HG03571 (cell line): ENCODE data around the gene ARHGEF1.
A peak's percentile ranks its signal among the peaks of the same experiment; 100 is the strongest.

Source experiments
- ATAC-seq: cut with Tn5 transposase; IDR thresholded peaks from one replicate; pipeline ENCODE4 v1.9.1; 2021; ENCODE audit not compliant: unreplicated experiment

The ARHGEF1 gene, protein sequence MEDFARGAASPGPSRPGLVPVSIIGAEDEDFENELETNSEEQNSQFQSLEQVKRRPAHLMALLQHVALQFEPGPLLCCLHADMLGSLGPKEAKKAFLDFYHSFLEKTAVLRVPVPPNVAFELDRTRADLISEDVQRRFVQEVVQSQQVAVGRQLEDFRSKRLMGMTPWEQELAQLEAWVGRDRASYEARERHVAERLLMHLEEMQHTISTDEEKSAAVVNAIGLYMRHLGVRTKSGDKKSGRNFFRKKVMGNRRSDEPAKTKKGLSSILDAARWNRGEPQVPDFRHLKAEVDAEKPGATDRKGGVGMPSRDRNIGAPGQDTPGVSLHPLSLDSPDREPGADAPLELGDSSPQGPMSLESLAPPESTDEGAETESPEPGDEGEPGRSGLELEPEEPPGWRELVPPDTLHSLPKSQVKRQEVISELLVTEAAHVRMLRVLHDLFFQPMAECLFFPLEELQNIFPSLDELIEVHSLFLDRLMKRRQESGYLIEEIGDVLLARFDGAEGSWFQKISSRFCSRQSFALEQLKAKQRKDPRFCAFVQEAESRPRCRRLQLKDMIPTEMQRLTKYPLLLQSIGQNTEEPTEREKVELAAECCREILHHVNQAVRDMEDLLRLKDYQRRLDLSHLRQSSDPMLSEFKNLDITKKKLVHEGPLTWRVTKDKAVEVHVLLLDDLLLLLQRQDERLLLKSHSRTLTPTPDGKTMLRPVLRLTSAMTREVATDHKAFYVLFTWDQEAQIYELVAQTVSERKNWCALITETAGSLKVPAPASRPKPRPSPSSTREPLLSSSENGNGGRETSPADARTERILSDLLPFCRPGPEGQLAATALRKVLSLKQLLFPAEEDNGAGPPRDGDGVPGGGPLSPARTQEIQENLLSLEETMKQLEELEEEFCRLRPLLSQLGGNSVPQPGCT

DNA sequence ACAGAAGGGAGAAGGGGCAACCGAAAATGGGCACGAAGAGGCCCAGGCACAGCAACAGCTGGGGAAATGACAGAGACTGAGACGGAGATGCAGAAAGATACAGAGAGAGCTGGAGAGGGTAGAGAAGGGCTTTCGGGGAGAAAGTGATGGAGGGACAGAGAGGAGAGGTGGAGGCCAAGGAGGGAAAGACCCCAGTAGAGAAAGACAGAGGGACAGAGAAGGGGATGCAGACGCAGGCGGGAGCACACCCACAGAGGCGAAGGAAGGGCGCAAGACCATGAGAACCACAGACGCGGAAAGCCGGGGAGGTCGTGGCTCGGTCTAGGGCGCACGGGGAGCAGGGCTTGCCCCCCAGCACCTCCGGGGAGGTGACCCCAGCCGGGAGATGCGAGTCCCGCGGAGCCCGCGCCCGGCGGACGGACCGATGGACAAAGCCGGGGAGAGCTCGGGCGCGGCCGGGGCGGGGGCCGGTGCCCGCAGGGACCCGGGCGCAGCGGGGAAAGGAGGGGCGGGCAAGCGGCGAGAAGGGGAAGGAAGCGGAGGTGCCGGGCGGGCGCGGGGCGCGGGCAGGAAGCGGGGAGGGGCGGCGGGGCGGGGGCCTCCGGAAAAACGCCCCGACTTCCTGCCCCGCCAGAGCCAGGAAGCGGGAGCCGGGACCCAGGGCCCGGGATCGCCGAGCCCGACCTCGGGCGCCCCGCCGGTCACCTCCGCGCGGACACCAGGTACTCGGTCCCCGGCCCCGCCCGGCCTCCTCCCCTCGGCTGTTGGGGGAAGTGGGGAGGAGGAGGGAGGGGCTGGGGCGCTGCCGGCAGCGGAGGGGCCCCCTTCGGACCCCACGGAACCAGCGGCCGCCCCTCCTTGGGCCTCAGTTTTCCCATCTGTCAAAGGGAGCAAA, at the start of gene ARHGEF1:
Gene ARHGEF1 (plus strand): TSS at position 617 of the 895 bp plus-strand sequence. CDS start 4,899 bp downstream, outside the sequence.
- no peak for ATAC-seq

DNA sequence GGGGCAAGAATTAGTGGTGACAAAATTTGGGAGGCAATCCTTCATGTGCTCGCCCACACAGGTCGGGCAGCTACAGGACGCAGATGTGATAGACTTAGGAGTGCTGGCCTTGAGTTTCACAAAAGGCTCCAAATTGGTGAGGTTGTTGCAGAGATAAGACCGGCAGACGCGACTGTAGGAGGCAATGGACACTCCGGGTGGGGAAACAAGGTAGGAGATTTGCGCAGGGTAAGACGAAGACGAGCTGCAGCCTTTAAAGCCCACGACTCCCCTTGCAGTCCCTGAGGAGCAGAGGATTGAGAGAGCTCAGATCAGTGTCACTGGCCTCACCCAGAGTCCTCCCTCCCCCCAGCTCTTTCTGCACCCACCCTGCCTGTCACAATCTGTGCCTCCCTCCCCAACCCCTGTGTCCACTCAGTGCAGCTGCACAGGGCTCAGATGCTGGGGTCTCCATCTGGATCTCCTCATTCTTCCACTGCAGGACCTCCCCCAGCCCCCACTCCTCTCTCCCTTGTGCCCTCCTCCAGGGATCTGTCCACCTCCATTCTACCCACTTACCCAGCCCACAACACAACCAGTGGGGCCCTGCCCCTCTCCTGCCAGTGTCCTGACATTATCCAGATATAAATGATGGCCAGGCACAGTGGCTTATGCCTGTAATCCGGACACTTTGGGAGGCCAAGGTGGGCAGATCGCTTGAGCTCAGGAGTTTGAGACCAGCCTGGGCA, 44.8 kb upstream of the ARHGEF1 start:
- ATAC-seq: no peak

DNA sequence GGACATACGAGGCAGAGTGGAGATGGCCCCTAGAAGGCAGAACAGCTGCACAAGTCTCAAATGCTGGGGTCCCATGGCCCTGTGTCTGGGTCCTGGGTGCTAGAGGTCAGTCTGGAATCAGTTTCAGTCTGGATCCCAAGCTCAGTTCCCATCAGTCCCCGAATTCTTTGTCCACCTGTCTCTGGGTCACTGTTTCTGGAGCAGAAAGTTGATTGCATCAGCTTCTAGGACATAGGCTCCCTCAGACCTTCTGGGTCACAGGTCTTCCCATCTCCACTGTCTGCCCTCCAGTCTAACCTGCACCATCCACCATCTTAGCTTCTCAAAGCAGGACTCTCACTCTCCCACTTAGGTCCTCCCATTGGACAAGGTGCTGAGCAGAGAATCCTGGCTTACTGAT, 43.8 kb upstream of the ARHGEF1 start:
- no peak for ATAC-seq

DNA sequence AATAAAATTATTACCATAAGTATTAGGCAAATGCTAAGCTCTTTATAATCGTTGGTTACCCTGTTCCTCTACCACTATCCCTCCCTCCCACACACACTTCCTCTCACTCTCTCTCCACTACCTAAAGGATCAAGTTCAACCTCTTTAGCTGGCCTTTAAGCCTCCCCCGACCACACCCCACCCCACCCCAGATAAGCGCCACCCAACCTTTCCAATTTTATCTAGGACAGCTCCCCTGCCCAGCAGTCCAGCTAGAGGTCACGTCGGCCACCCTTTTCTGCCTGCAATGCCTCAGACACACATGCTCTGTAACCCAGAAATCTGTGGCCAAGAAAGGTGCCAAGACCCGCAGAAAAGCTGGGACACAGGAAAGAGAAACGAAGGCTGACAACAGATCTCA, 39.6 kb upstream of the ARHGEF1 start:
- no peak for ATAC-seq

DNA sequence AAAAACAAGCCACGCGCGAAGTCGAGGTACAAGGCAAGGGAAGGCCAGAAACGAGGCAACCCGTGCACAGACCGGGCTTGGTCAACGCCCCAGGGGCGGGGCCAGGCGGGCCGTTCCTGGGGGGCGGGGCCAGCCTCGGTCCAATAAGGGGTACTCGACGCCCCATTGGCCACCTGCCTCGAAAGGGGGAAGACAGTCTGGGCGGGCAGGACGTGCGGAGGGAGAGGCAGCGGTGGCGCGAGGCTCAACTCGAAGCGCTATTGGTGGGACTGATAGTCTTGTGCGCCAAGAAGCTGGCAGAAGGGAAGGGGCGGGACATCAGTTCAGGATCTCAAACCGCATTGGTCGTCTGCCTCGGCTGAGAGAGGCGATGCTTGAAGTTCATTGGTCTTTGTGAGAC, 38.4 kb upstream of the ARHGEF1 start, which contains the start of gene LYPD4:
Gene LYPD4 (minus strand): TSS at position 83 of the 400 bp plus-strand sequence. CDS start 5,398 bp downstream, outside the sequence.
- no peak for ATAC-seq

DNA sequence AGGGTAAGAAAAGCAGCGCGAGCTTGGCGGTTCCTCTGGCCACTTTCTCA, 38.2 kb upstream of the ARHGEF1 start, which contains the start of gene DMRTC2:
Gene DMRTC2 (plus strand): TSS at position 42 of the 50 bp plus-strand sequence. CDS start 2,387 bp downstream, outside the sequence.
- ATAC-seq: no peak

DNA sequence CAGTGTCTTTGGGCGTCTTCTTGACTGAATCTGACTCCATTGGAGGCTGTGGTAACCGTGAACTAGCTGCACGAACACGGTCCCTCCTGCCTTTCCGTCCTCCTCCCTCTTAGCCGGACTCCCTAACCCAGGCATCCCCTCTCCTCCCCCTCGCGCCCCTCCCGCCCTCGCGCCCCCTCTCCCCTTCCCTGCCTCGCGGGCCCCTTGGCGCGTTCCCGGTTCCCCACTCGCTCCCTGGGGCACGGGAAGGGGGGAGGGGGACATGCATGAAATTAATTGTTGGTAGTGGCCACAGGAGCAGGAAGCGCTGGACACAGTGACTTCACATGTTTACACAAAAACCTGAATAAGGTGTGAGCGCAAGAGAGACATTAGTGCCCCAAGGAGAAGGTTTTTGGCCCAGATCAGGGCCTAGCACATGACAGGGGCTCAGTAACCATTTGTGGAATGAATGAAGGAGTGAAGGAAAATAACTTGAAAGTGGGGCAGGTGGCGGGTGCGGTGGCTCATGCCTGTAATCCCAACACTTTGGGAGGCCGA, 37.9 kb upstream of the ARHGEF1 start:
- ATAC-seq: no peak

DNA sequence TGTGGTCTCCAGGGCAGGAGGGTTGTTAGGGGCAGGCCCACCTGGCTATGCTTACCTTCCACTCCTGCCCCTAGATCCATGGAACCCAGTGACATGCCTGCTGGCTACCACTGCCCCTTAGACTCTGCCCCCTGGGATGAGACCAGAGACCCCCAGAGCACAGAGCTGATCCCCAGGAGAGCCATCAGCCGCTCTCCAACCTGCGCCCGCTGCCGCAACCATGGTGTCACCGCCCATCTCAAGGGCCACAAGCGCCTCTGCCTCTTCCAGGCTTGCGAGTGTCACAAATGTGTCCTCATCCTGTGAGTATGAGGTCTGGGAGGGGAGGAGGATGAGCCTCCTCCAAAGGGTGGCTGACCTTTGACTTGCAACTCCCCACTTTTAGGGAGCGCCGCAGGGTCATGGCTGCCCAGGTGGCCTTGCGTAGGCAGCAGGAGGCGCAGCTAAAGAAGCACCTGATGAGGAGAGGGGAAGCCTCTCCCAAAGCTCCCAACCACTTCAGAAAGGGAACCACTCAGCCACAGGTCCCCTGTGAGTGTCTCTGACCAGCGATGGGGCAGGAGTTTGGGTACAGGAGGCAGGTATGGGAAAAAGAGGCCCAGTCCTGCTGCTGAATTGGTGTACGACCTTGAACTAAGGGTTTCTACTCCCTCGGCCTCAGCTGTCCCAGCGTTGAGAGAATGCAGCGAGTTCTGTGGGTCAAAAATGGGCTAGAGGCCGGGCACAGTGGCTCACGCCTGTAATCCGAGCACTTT, 35.5 kb upstream of the ARHGEF1 start:
- no peak for ATAC-seq

DNA sequence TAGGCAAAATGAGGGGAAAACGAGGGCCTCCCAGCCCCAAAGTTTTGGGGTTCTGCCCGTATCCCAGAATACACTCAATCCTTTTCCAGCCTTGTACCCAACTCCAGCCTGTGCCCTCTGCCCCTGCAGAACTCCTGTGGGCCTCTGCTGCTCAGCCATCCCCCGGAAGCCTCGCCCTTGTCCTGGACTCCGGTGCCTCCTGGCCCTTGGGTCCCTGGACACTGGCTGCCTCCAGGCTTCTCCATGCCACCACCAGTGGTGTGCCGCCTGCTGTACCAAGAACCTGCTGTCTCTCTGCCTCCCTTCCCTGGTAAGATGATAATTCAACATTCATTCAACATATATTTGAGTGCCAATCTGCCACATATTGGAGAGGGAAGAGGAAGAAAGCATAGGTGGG, 34.3 kb upstream of the ARHGEF1 start:
- ATAC-seq: no peak

DNA sequence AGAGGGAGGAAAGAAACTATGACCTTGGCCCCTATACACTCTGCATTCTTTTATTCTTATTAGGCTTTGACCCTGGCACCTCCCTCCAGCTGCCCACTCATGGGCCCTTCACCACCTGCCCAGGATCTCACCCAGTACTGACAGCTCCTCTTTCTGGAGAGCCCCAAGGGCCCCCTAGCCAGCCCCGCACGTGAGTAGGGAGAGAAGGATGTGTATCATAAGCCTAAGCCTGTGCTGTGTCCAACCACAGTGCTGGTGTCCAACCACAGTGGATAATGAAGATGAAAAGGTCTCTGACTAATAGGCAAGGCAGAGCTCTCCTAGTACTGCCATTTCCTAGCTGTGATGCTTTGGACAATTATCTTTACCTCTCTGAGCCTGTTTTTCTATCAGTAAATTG, 33.9 kb upstream of the ARHGEF1 start:
- no peak for ATAC-seq

DNA sequence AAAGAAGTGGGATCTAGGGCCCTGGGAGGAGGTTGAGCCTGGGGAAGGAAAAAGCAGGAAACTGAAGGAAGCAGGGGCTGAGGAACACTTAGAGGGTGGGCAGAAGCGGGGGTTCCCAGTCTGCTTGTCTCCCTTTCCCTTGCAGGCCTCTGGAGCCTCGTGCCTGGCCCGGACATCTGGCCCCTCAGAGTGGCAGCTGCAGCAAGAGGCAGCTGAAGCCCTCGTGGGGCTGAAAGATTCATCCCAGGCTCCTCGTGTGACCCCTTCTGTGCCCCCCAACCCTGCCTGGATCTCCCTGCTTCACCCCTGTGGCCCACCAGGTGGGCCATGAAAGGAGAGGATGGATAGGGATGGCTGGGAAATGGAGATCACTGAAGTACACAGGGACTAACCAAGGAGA, 32.6 kb upstream of the ARHGEF1 start:
- no peak for ATAC-seq

DNA sequence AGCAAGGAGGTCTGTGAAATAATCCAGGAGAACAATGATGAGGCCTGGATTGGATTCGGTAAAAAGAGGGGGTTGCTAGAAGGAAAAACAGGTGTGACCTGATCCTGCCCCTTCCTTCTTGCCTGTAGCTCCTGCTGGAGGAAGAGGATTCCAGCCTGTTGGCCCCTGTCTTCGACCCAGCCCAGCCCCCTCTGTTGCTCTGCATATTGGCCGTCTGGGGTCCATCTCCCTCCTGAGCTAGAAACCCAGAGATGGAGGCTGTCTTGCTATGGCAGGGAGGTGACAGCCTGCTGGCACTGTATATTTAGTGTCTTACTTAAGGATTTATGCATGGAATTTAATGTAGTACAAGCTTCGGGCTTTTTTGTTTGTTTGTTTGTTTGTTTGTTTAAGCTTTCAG, 31.5 kb upstream of the ARHGEF1 start:
- no peak for ATAC-seq

DNA sequence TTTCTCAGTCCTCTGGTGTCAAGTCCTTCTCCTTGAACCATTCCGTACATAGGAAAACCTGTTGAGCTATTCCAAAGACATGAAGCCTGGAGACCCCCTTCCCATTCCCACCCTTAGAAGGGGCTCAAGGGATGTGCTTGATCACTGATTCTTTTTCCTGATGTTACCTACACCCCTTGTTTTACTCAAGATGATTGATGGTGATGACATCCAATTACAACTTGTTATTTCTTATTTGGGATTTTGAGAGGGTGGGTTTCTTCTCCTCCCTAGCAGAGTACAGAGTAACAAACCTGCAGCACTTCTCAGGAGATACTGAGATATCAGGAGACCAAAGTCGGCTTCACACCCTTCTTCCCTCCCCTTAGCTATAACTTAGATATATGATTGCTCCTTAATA, 29.6 kb upstream of the ARHGEF1 start:
- ATAC-seq: no peak

DNA sequence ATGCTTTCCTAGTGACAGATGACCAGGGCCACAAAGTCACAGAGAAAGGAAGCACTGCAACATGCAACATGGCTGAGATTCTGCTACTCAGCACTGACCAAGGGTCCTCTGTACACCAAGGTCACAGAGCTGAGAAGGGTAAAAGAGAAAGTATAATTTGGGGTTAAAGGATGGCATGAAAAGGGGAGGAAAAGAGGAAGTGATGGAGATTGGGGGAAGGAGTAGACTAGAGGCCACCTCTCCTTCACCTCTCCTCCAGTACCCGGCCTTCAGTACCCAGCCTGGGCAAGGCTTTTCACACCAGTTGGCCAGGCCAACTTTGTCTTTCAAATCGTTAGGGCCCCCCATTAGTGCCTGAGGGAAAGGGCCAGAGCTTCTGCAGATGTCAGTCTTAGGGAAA, 29.2 kb upstream of the ARHGEF1 start:
- no peak for ATAC-seq

DNA sequence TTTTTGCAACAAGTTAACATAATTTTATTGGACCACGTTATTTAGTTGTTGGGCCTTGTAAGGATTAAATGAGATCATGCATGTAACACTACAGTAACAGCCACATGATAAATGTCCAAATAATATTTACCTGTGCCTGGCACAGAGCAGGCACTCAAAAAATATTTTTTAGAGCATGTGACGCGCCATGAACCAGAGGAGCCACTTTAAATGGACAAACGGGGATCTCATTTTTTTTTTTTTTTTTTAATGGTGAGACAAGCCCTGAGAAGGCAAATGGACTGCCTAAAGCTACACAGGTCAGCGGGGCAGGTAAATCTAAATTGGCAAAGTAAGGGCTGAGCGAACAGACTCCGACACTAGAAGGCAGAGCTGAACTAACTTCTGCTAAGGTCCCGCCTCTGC, 23.8 kb upstream of the ARHGEF1 start:
- no peak for ATAC-seq

DNA sequence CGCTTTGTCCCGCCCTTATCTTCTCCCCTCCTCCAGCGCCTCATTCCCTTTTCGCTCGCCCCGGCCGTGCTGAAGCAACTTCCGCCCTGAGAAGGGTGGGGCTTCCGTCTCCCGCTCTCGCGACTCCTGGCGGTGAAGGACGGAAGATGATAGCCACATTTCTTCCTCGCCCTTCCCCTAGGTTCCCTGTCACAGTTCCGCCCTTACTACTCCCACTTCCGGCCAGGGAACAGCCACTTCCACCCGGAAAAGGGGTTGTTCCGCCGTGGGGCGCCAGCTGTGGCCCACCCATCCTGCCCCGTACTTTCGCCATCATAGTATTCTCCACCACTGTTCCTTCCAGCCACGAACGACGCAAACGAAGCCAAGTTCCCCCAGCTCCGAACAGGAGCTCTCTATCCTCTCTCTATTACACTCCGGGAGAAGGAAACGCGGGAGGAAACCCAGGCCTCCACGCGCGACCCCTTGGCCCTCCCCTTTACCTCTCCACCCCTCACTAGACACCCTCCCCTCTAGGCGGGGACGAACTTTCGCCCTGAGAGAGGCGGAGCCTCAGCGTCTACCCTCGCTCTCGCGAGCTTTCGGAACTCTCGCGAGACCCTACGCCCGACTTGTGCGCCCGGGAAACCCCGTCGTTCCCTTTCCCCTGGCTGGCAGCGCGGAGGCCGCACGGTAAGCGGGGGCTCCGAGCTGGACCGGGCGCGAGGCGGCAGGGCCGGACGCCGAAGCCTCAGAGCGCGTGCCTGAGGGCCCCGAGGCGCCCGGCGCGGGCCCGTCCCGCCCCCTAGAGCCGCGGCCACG, 23.2 kb upstream of the ARHGEF1 start, which contains the start of gene RPS19:
Gene RPS19 (plus strand): TSS at position 638 of the 801 bp plus-strand sequence. CDS start 520 bp downstream, outside the sequence.
- peak; percentile 74 for ATAC-seq

DNA sequence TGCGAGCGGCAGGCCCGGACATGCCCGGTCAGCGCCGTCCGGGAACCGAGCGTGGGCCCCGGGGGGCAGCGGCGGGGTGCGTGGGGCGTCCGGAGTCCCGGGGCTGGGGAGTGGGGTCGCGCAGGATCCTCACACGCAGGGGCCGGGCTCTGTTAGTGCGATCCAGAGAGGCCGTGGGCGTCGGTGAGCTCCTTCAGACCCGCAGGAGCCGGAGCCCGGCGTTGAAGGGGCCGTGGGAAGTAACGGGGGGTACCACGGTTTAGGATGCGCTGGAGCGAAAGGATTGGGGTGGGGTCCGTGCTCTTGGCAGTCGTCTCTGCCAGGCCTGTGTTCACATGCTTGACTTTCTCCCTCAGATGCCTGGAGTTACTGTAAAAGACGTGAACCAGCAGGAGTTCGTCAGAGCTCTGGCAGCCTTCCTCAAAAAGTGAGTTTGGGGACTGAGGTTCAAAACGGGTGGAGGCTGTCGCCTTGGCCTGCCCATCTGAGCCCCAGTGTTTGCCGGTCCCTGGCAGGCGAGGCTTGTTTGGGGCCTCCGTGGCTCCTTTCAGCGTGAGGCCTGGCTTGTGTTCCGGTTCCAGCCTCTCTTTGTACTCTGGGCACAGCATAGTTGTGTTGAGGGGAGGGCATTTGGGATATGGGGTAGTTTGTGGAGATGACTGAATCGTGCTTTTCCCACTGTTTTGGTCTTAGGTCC, 22.4 kb upstream of the ARHGEF1 start:
- ATAC-seq: no peak

DNA sequence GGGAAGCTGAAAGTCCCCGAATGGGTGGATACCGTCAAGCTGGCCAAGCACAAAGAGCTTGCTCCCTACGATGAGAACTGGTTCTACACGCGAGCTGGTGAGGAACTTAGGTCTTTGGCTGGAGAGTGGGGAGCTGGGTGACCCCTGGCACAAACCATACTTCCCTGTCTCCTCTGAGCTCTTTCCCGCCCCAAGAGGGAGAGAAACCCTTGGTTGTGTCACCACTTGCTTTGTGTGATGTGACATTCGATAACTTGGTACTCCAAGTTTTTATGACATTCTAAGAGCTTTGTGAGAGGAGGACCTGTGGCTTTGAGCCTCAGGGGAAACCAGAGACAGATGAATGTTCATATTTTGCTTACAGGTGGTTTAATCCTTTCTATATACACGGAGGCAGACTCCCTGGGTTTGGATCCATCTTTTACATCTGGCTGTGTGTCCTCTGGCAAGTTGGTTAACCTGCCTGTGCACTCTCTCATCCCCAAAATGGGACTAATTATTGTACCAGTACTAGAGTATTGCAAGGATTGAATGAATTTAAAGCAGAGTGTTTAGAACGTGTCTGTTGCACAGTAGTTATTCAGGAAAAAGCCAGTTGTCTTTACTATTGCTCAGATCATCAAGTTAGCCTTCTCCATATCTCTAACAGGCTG, 21.7 kb upstream of the ARHGEF1 start:
- ATAC-seq: no peak
